ENCODE results near the gene COX20.
"Not testable (repeated sequence)": the region's sequence is repeated elsewhere in the genome, so short reads cannot be mapped to it uniquely, and the experiment has no call there.

COX20 gene, protein sequence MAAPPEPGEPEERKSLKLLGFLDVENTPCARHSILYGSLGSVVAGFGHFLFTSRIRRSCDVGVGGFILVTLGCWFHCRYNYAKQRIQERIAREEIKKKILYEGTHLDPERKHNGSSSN

DNA sequence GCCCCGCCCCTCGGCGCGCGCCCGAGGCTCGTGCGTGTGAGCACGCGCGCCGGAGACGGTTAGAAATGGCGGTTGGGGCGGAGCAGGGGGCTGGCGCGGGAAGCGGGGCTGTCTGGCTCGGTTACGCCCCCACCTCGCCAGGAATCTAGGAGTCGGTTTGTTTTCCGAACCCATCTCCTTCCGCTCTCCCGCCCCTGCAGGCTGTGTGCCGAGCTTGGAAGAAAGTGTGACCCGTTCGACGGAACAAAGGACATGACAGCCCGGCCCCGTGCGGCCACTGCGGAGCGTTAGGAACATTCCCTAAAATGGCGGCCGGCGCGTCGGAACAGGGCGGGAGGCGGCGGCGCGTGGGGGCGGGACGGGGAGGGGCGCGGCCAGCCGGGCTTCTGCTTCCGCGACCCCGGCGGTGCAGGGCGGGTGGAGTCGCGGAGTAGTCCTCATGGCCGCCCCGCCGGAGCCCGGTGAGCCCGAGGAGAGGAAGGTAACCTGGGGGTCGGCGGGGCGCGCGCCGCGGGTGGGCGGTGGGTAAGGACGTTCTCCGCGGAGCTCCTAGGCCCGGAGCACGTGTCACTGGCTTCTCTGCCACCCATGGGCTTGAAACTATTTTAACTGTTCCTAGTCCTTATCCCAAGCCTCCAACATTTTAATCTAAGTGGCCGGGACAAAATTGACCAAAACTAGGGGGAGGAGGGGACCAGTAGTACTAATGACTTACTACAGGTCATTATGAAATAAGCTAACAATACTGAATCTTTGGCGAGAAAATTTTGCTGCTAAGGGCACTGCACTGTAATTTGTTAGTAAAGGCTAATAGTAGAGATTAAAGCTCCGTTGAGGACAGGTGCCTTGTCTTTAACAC is at the start of gene COX20:
Gene COX20 (plus strand): TSS at position 383 of the 859 bp plus-strand sequence. CDS start 57 bp downstream, at position 440.
- peak; percentile 96 for DNase-seq

DNA sequence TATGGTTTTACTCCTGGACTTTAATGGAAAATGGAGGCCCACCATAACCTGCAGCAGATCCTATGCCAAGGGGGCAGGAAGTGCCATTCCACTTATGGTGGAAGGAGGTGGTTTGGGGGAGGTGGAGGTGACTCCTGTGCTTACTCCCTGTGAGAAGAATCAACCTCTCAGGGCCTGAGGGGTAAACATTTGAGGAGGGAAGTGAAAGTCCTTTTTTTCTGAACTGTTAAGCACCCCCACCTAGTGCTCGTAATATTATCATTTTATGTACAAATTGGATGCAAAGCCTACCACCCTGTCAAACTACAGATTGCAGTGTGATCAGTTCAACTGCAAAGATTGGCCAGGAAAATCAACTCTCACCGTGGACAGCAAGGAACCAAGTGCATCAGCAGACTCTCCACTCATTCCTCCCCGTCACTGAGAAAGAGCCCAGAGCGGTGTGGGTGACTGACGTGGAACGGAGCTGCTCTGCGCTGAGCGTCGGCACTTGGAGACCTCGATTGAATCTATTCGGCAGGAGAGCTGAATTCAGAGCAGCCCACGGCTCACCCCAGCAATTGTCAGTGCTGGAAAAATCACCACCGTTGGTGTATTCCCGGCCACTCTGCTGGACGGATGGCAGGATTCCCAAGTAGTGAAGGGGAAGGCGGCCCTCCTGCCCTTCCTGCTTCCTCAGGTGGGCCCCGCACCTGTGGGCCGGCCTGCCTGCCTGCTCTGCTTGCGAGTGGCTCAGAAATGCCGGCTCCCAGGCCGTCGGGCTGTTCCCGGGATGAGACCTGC is 46.8 kb upstream of the COX20 start:
- no peak for DNase-seq

DNA sequence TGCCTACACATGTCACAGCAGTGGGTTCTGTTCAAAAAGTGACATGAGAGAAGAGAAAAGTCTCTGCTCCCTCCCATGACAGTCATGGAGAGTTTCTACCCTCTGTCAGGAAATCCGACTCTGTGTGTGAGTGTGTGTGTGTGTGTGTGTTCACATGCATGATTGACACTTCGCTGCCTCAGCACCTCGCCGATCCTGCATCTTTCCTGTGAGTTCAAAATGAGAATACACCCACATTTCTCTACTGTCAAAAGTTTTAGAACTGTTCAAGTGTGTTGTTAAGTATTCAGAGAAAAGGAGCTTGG is 46.2 kb upstream of the COX20 start:
- DNase-seq = no peak

DNA sequence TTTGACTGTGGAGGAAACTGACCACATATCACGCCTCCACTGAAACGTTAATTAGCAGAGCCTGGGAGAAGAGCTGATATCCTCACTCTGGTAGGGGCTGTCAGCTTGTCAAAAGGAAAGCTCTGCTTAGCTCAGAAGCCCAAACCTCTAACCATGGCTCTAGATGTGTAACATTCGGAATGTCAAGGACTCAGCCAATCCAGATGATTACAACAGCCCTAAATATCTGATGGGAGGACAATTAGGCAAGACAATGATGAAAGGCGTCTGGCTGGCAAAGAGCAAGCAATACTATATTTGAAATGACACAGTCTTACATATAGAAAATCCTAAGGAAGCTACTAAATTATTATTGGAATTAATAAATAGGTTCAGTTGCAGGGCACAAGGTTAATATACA is 45.7 kb upstream of the COX20 start:
- no peak for DNase-seq

DNA sequence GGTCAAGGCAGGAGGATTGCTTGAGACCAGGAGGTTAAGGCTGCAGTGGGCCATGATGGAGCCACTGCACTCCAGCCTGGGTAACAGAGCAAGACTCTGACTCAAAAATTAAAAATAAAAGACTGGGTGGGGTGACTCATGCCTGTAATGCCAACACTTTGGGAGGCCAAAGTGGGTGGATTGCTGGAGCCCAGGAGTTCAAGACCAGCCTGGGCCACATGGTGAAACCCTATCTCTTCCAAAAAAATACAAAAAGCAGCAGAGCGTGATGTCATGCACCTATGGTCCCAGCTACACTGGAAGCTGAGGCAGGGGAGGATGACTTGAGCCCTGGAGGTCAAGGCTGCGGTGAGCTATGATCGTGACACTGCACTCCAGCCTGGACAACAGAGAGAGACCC is 44.4 kb upstream of the COX20 start:
- no peak for DNase-seq

DNA sequence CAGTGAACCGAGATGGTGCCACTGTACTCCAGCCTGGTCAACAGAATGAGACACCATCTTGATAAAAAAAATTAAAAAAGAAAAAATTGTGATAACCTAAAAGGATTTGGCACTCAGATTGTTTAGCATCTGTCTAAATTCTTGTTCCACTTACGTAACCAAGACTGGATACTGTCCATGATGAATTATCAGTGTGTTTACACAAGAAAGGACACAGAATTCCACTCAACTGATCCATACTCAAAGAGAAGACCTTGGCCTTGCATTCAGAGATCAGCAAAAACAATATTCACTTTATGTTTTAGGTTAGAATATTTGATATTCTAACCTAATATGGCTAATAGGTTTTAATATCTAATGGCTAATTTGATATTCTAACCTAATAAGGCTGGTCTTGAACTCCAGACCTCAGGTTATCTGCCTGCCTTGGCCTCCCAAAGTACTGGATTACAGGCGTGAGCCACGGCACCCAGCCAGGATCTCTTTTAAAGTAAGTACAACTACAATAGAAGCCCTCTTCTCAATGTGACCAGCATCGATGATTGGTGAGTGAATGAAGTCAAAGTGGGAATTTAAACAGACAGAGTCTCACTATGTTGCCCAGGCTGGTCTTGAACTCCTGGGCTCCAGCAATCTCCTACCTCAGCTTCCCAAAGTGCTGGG is 43.1 kb upstream of the COX20 start:
- no peak for DNase-seq

DNA sequence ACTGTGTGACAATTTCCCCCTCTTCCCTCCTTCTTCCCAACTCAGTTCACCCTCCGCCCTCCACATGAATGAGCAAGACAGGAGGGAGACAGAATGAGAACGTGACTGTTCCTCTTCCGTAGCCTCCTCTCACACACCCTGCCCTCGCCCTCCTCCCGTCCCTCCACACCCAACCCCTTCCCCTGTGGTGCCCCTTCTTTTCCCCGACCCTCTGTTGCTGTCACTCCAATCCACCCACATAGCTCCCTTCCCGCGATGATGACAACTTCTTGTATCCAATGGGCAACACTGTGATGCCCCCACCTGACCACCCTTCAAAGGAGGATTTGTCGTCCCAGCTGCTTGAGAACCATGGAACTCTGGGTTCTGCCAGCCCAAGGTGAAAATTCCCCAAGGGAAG is 41.4 kb upstream of the COX20 start:
- no peak for DNase-seq

DNA sequence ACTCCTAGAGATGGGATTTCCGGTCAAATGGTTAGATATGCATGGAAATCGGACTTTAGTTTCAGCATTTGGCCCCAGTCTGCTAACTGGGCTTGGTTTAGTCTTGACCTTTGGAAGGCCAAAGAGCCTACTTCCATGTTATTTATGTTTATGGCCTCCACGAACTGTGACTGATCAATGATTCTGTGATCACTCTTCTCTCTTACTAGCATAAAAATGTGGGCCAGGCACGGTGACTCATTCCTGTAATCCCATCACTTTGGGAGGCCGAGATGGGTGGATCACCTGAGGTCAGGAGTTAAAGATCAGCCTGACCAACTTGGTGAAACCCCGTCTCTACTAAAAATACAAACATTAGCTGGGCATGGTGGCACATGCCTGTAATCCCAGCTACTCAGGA is 40.9 kb upstream of the COX20 start:
- not testable (repeated sequence) for DNase-seq

DNA sequence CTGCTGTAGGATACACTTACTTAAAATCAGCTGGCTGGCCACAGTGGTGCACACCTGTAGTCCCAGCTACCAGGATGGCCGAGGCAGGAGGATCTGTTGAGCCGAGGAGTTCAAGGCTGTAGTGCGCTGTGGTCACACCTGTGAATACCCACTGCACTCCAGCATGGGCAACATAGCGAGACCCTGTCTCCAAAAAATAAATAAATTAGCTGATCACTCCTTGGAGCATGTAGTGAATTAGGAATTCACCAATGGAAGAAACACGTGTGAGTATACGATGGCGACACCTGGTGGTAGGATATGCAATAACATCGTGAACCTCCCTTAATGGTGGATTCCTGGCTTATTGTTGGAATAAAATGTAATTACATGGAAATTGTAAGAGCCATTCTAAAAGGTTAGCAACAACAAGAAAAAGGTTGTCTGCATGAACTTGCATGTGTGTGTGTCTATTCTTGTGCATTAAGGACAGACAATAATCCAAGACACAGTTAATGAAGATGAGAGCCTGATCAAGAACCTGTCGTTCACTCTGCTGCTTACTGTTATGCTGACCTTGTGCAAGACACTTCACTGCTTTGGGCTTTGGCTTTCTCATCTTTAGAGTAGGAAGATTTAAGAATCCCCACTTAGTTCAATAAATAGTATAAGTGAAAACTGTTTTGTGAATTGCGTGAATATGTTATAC is 38.6 kb upstream of the COX20 start:
- peak; percentile 76 for DNase-seq

DNA sequence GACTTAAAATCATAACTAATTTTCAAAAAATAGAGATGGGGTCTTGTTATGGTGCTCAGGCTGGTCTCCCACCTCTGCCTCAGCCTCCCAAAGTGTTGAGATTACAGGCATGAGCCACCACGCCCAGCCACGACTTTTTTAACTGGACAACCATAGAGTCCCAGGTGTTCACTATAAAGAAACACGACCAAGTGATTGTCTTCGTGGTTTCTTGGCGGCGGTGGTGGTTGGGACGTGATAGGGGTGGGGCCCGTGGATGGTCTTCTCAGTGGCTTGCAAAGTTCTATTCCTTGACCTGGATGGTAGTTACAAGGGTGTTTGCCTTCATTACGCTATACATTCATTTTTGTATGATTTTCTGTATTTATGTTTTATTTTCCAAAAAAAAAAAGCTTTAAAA is 34.6 kb upstream of the COX20 start:
- DNase-seq = no peak

DNA sequence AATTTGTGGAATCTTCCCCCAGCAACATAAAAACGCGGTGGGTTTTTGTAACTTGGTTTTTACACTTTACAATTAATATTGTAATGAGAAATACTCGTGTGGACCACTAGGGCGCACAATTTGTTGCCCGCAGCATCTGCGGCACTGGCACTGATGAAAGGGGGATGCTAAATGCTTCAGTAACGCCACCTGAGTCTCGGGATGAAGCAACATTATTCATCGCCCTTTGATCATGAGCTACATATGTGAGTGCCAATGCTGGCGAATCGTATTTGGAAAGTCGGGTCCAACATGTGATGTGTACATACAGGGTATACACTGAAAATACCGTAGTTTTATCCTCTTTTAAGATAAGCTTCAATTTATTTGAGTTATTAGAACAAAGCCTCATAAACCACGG is 34.2 kb upstream of the COX20 start:
- peak; percentile 74 for DNase-seq

DNA sequence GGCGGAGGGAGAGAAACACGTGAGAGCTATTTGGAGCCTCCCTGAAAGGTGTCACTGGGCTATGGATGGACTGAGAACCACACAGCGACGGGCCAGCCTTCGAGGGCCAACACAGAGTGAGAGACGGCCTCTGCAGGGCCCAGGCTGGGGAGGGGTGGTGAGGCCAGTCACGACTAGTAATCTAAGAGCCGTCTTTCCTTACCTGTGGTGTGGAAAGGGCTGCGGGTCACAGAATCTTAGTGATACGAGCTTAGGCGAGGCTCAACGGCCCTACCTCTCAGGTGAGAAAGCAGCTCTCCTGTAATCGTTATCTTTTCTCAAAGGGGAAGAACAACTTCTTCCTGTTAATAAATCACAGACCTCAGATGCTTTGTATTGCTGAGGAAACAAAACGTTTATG is 33.4 kb upstream of the COX20 start:
- DNase-seq = no peak

DNA sequence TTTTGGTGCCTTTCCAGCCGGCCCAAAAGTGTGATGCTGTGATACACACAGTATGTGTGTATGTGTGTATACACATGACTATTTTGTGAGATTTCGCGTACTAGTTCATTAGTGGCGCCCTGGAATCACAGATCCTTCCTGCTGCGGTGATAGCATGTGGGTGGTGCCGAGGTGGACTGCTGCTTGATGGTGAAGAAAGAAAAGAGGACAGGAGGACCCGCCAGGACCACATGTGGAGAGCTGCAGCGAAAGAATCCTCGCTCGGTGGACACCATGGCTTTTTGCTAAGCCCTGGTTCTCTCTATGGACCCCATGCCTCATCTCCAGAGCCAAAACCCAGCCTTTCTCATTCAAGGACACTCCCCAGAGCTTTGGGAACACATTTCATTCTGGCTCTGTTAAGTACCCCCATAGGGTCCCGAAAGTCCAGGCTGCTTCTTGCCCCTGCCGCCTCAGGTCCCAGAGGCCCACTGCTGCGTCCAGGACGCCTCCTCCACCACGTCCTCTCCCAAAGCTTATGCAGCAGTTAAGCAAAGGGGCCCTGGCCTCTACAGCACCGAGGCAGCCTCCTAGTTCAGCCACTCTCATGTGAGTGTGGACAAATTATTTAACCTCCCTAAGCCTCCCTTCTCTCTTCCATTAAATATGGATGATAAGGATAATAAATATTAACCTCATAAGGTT is 32.8 kb upstream of the COX20 start:
- no peak for DNase-seq

DNA sequence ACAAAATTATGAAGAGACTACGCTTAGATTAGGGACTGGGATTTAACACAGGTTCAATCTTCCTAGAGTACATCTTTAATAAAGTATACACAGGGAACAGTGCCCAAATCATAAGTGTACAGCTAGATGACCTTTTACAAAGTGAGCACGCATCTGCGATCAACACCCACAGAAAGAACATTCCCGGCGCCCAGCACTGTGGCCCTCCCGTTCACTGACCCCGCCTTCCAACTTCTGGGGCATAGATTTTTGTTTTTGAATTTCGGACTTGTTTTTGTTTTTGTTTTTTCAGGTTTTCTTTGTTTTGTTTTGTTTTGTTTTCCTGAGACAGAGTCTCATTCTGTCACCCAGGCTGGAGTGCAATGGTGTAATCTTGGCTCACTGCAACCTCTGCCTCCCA is 30.6 kb upstream of the COX20 start:
- no peak for DNase-seq

DNA sequence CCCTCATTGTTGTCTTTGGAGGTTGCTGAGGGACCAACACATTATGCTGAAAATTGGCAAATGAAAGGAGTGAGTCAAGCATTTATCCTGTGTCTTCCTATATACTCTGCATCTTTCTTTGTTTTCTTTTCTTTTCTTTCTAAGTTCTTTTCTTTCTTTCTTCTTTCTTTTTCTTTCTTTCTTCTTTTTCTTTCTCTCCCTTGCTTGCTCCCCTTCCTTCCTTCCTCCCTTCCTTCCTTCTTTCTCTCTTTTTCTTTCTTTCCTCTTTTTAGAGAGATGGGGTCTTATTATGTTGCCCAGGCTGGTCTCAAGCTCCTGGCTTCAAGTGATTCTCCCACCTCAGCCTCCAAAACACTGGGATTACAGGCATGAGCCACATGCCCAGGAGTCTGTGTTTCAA is 28.3 kb upstream of the COX20 start:
- DNase-seq = no peak

DNA sequence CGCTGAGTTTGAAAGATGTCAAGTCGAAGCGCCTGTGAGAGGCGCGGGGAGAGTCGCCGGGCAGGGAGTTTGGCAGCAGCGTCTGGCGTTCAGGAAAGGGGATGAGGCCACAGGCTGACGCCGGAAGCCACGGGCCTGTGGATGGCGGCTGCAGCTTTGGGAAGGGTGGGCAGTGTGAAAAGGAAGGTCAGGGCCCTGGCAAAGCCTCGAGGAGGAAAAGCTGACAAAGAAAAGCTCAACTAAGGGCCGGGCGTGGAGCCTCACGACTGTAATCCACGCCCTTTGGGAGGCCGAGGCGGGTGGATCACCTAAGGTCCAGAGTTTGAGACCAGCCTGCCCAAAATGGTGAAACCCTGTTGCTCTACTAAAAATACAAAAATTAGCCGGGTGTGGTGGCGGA is 25.2 kb upstream of the COX20 start:
- no peak for DNase-seq

DNA sequence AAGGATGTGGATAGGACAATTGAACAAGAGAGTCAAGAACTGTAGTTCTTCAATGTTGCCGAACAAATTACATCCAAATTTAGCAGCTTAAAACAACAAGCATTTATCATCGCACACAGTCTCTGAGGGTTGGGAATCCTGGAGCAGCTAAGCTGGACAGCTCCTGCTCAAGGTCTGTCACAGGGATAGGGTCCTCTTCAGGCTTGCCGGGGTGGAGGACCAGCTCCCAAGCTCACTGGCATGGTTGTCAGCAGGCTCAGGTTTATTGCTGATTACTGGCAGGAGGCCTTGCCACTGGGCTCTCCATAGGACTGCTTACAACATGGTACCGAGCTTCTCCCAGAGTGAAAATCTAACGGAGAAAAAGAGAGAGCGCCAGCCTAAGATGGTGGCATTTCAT is 22.1 kb upstream of the COX20 start:
- DNase-seq = no peak

DNA sequence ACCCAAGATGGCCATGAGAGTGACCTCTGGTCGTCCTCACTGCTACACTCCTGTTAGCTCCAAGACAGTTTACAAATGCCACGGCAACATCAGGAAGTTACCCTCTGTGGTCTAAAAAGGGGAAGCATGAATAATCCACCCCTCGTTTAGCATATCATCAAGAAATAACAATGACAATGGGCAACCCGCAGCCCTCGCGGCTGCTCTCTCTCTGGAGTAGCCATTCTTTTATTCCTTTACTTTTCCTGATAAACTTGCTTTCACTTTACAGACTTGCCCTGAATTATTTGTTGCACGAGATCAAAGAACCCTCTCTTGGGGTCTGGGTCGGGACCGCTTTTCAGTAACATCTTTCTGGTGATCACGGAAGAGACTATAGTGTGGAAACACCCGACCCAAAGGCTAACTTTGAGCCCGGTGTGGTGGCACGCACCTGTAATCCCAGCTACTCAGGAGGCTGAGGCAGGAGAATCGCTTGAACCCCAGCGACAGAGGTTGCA is 19.8 kb upstream of the COX20 start:
- DNase-seq = peak; percentile 87

DNA sequence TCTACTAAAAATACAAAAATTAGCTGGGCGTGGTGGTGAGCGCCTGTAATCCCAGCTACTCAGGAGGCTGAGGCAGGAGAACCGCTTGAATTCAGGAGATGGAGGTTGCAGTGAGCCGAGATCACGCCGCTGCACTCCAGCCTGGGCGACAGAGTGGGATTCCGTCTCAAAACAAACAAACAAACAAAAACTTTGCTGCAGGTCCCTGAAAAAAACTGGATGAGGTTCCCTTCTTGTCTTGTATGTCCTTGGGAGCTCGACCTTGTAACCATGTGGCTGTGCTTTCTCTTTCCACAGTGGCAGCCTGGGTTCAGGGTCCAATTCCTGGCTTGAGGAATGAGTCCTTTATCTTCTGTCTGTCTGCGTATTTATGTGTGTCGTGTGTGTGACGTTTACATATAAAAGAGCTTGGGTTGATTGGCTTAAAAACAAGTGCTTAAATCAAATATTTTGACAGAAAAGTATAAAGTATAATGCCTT is 18.0 kb upstream of the COX20 start:
- DNase-seq = no peak

DNA sequence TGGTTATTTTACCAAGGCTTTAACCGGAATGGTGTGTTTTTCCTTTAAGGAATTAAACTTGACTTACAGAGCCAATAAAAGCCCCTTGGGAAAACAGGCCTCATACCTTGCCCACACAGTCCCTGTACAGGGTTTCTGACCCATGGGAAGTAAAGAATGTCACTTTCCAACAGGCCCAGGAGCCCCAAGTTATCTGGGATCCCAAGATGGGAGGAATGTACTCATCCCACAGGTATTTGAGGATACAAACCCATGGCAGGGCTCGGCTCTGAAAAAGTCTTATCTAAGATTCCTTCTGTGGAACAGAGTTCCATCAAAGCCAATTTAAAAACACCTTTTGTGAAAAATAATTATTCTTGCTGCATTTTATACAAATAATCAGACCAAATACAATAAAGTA is 15.3 kb upstream of the COX20 start:
- DNase-seq = no peak

DNA sequence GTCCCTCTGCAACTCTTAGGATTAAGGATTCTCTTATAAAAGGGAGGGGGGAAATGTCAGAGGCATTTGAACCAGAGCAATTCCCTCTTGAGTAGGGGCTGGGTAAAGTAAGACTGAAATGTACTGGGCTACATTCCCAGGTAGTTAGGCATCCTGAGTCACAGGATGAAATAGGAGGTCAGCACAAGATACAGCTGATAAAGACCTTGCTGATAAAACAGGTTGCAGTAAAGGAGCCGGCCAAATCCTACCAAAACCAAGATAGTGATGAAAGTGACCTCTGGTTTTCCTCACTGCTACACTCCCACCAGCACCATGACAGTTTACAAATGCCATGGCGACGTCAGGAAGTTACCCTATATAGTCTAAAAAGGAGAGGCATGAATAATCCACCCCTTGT is 14.3 kb upstream of the COX20 start:
- DNase-seq = no peak

DNA sequence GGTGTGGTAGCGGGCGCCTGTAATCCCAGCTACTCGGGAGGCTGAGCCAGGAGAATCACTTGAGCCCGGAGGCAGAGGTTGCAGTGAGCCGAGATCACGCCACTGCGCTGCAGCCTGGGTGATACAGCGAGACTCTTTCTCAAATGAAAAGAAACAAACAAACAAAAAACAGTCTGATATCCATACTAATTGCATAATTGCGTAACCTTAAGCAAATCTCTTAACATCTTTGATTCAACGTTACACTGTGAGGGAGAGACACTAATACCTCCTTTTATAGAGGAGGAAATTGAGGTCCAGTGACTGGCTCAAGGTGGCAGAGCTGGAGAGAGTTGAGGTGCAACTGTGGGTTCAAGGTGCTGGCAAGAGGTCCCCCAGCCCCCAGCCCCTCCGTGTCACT is 12.6 kb upstream of the COX20 start:
- DNase-seq = no peak
